Measurements from ENCODE around the gene LARGE1.

The LARGE1 gene

DNA sequence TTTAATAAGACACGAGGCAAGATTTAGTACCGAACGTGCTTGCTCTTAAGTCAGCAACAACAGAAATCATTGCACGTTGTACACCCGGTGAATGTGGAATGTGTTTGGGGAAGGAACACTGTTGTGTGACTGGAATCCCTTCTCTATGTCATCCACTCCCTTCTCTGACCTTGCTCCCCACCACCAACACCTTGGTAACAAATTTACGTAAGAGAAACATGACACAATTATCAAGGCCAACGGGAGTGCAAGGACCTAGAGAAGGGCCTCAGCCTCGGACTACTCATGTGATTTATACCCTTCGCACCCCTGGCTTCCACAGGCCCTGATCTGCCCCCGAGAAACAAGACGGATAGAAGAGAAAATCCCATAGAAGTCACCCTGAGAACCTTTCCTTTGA is 236.2 kb downstream of the LARGE1 start:
- DNase-seq (ENCODE audit: low read depth in 1 of 2, low spot score in 1 of 2), result no peak
- TF ChIP-seq, protein P1, sequence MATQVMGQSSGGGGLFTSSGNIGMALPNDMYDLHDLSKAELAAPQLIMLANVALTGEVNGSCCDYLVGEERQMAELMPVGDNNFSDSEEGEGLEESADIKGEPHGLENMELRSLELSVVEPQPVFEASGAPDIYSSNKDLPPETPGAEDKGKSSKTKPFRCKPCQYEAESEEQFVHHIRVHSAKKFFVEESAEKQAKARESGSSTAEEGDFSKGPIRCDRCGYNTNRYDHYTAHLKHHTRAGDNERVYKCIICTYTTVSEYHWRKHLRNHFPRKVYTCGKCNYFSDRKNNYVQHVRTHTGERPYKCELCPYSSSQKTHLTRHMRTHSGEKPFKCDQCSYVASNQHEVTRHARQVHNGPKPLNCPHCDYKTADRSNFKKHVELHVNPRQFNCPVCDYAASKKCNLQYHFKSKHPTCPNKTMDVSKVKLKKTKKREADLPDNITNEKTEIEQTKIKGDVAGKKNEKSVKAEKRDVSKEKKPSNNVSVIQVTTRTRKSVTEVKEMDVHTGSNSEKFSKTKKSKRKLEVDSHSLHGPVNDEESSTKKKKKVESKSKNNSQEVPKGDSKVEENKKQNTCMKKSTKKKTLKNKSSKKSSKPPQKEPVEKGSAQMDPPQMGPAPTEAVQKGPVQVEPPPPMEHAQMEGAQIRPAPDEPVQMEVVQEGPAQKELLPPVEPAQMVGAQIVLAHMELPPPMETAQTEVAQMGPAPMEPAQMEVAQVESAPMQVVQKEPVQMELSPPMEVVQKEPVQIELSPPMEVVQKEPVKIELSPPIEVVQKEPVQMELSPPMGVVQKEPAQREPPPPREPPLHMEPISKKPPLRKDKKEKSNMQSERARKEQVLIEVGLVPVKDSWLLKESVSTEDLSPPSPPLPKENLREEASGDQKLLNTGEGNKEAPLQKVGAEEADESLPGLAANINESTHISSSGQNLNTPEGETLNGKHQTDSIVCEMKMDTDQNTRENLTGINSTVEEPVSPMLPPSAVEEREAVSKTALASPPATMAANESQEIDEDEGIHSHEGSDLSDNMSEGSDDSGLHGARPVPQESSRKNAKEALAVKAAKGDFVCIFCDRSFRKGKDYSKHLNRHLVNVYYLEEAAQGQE (IDR thresholded peaks at IDR 0.05; ENCODE audit: insufficient replicate concordance, low read depth), result no peak
- TF ChIP-seq SPI1 (IDR thresholded peaks at IDR 0.05; ENCODE audit: borderline replicate concordance, low read depth) (no peak), POLR2AphosphoS5 (IDR thresholded peaks at IDR 0.05; ENCODE audit: low read depth) (no peak), GABPA (IDR thresholded peaks at IDR 0.05; ENCODE audit: low read depth) (no peak), CTCF (IDR thresholded peaks at IDR 0.05; ENCODE audit: insufficient read depth, low read length) (no peak)
- no peak overlapping the region for H3K4me3 ChIP-seq (replicated peaks; ENCODE audit: insufficient read depth, low read length)
- no peak overlapping the region for H3K27ac ChIP-seq (replicated peaks)
- no peaks in the 10 kb centered on the region for H3K27me3 ChIP-seq (ENCODE audit: insufficient read depth, poor library complexity, severe bottlenecking)

DNA sequence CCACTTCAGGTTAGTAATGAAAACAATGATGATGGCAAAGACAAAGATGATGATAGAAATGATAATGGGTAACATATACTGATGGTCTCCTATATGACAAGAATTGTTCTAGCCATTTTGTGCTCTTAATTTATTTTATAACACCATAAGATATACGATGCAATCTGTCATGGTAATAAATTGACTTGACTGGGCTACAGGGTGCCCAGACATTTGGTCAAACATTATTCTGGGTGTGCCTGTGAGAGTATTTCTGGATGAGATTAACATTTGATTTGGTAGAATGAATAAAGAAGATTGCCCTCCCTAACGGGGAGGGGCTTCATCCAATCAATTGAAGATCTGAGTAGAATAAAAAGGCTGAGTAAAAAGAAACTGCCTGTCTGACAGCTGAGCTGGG is 237.3 kb downstream of the LARGE1 start:
- Histone ChIP-seq H3K27ac (replicated peaks) (no peak overlapping the region), H3K27me3 (ENCODE audit: insufficient read depth, poor library complexity, severe bottlenecking) (no peaks in the 10 kb centered on the region), H3K4me3 (replicated peaks; ENCODE audit: insufficient read depth, low read length) (no peak overlapping the region)
- no peak for DNase-seq (ENCODE audit: low read depth in 1 of 2, low spot score in 1 of 2)
- no peak for TF ChIP-seq CTCF (IDR thresholded peaks at IDR 0.05; ENCODE audit: insufficient read depth, low read length)
- TF ChIP-seq POLR2AphosphoS5 (IDR thresholded peaks at IDR 0.05; ENCODE audit: low read depth), result no peak
- TF ChIP-seq SPI1 (IDR thresholded peaks at IDR 0.05; ENCODE audit: borderline replicate concordance, low read depth), result no peak
- TF ChIP-seq, protein P1 (IDR thresholded peaks at IDR 0.05; ENCODE audit: insufficient replicate concordance, low read depth), result no peak
- TF ChIP-seq GABPA (IDR thresholded peaks at IDR 0.05; ENCODE audit: low read depth), result no peak

GRCh38 chr22:33680632-33681031 is 239.6 kb downstream of the LARGE1 start:
- Histone ChIP-seq H3K27me3 (ENCODE audit: insufficient read depth, poor library complexity, severe bottlenecking) (no peaks in the 10 kb centered on the region), H3K4me3 (replicated peaks; ENCODE audit: insufficient read depth, low read length) (no peak overlapping the region), H3K27ac (replicated peaks) (no peak overlapping the region)
- TF ChIP-seq GABPA (IDR thresholded peaks at IDR 0.05; ENCODE audit: low read depth) (no peak), SPI1 (IDR thresholded peaks at IDR 0.05; ENCODE audit: borderline replicate concordance, low read depth) (no peak), POLR2AphosphoS5 (IDR thresholded peaks at IDR 0.05; ENCODE audit: low read depth) (no peak), CTCF (IDR thresholded peaks at IDR 0.05; ENCODE audit: insufficient read depth, low read length) (no peak)
- TF ChIP-seq, protein P1 (IDR thresholded peaks at IDR 0.05; ENCODE audit: insufficient replicate concordance, low read depth), result no peak
- no peak for DNase-seq (ENCODE audit: low read depth in 1 of 2, low spot score in 1 of 2)
